ENCODE measurements around the gene XAB2. TPM values are rescaled to one million over a fixed set of nuclear protein-coding genes. Genes with fewer than 3 reads are reported as not detected.

Gene XAB2
- total RNA-seq, 1 experiment from 2014 or later: 84.4 TPM

- no peaks in the 10 kb centered on the region for H3F3A ChIP-seq (ENCODE audit: low read length, unreplicated experiment)
- no peak within 1 kb of the TSS for H2AFZ ChIP-seq (ENCODE audit: low read length)
- H3K9me2 ChIP-seq (replicated peaks; ENCODE audit: low read length): no peaks in the 10 kb centered on the region
- intact Hi-C loops (cut with micrococcal nuclease): no loop called here
- TF ChIP-seq EZH2phosphoT487 (IDR thresholded peaks at IDR 0.05; ENCODE audit: borderline replicate concordance, low read length) (no peak), EZH2 (IDR thresholded peaks at IDR 0.05; ENCODE audit: low read length, unreplicated experiment) (no peak), CTCF (conservative IDR thresholded peaks at IDR 0.05; ENCODE audit: low read depth, low read length) (no peak)
- ATAC-seq (no peak), DNase-seq (no peak)
- H3K4me2 ChIP-seq (ENCODE audit: low read length): no peak within 1 kb of the TSS
- ChIA-PET POLR2A (ENCODE audit: unreplicated experiment) (no interaction called here), CTCF (interaction anchor here (0.8 to 1.2 kb wide), 2 partner anchors 12 to 100 kb away, joined by 4 to 5 read pairs; partner anchors contain the start of gene TRAPPC5)
- H3K27ac ChIP-seq (ENCODE audit: low read length): no peak within 1 kb of the TSS
- no TSS peak for BruUV-seq (replicated peaks)
- no peaks in the 10 kb centered on the region for H3K79me2 ChIP-seq (ENCODE audit: low read length)
- H3K4me3 ChIP-seq (ENCODE audit: low read length): no peak within 1 kb of the TSS
- H3K9ac ChIP-seq (ENCODE audit: low read length): no peak within 1 kb of the TSS
- no peaks in the 10 kb centered on the region for H4K20me1 ChIP-seq (ENCODE audit: low read length)
- no peaks in the 10 kb centered on the region for H3K4me1 ChIP-seq (ENCODE audit: insufficient read depth, low read length)
- H3K27me3 ChIP-seq (ENCODE audit: low read length): peaks cover 8% of the 10 kb centered on the region; the same call in 1 of the 2 replicates
- no peaks in the 10 kb centered on the region for H3K36me3 ChIP-seq (ENCODE audit: low read depth, low read length)
- H3K9me3 ChIP-seq (ENCODE audit: low read length): no peaks in the 10 kb centered on the region
Measured at GRCh38 chr19:7668842-7669241, 39.5 kb upstream of the XAB2 start, which contains the start of gene RETN. Gene RETN (plus strand): TSS chr19:7669049. CDS start chr19:7669327, 278 bp downstream.

GRCh38 chr19:7665076-7665475 lies 35.7 kb upstream of the XAB2 start:
- Histone ChIP-seq H3K4me1 (ENCODE audit: insufficient read depth, low read length) (no peaks in the 10 kb centered on the region), H3K4me3 (ENCODE audit: low read length) (no peak overlapping the region), H3K27ac (ENCODE audit: low read length) (no peak overlapping the region), H3K36me3 (ENCODE audit: low read depth, low read length) (no peaks in the 10 kb centered on the region), H4K20me1 (ENCODE audit: low read length) (no peaks in the 10 kb centered on the region), H2AFZ (ENCODE audit: low read length) (no peak overlapping the region), H3K9me3 (ENCODE audit: low read length) (no peaks in the 10 kb centered on the region), H3K9me2 (replicated peaks; ENCODE audit: low read length) (no peaks in the 10 kb centered on the region), H3K9ac (ENCODE audit: low read length) (no peak overlapping the region), H3K27me3 (ENCODE audit: low read length) (peaks cover 17% of the 10 kb centered on the region; the same call in 1 of the 2 replicates), H3F3A (ENCODE audit: low read length, unreplicated experiment) (no peaks in the 10 kb centered on the region), H3K4me2 (ENCODE audit: low read length) (no peak overlapping the region), H3K79me2 (ENCODE audit: low read length) (no peaks in the 10 kb centered on the region)
- TF ChIP-seq EZH2 (IDR thresholded peaks at IDR 0.05; ENCODE audit: low read length, unreplicated experiment) (no peak), CTCF (conservative IDR thresholded peaks at IDR 0.05; ENCODE audit: low read depth, low read length) (no peak), EZH2phosphoT487 (IDR thresholded peaks at IDR 0.05; ENCODE audit: borderline replicate concordance, low read length) (no peak)
- intact Hi-C loops (cut with micrococcal nuclease): no loop called here
- ChIA-PET CTCF (no interaction called here), POLR2A (ENCODE audit: unreplicated experiment) (no interaction called here)
- no TSS peak for BruUV-seq (replicated peaks)
- DNase-seq (no peak), ATAC-seq (peak; percentile 20; the same call in 1 of the 2 replicates)

GRCh38 chr19:7663706-7664105 lies 34.4 kb upstream of the XAB2 start:
- no peak overlapping the region for H3K4me2 ChIP-seq (ENCODE audit: low read length)
- H3K4me3 ChIP-seq (ENCODE audit: low read length): no peak overlapping the region
- no peak for TF ChIP-seq CTCF (conservative IDR thresholded peaks at IDR 0.05; ENCODE audit: low read depth, low read length)
- no peak for TF ChIP-seq EZH2 (IDR thresholded peaks at IDR 0.05; ENCODE audit: low read length, unreplicated experiment)
- TF ChIP-seq EZH2phosphoT487 (IDR thresholded peaks at IDR 0.05; ENCODE audit: borderline replicate concordance, low read length): no peak
- H3K79me2 ChIP-seq (ENCODE audit: low read length): no peaks in the 10 kb centered on the region
- H3K9ac ChIP-seq (ENCODE audit: low read length): no peak overlapping the region
- H3K9me2 ChIP-seq (replicated peaks; ENCODE audit: low read length): no peaks in the 10 kb centered on the region
- ChIA-PET CTCF (interaction anchor here (0.6 kb wide), 1 partner anchor 12 kb away, joined by 3 read pairs; no protein-coding TSS in a partner anchor), POLR2A (ENCODE audit: unreplicated experiment) (no interaction called here)
- peaks cover 17% of the 10 kb centered on the region; the same call in 1 of the 2 replicates for H3K27me3 ChIP-seq (ENCODE audit: low read length)
- intact Hi-C loops (cut with micrococcal nuclease): no loop called here
- ATAC-seq (no peak), DNase-seq (no peak)
- H3F3A ChIP-seq (ENCODE audit: low read length, unreplicated experiment): no peaks in the 10 kb centered on the region
- BruUV-seq (replicated peaks): no TSS peak
- no peak overlapping the region for H2AFZ ChIP-seq (ENCODE audit: low read length)
- H3K36me3 ChIP-seq (ENCODE audit: low read depth, low read length): no peaks in the 10 kb centered on the region
- H4K20me1 ChIP-seq (ENCODE audit: low read length): no peaks in the 10 kb centered on the region
- H3K4me1 ChIP-seq (ENCODE audit: insufficient read depth, low read length): no peaks in the 10 kb centered on the region
- H3K9me3 ChIP-seq (ENCODE audit: low read length): no peaks in the 10 kb centered on the region
- no peak overlapping the region for H3K27ac ChIP-seq (ENCODE audit: low read length)

Data from PC-3 (cell line).